CD4-positive, alpha-beta T cell treated with Interleukin-15 for 4 hours (primary cell): Measurements from ENCODE around the gene HNRNPUL1.
A peak's percentile ranks its signal among the peaks of the same experiment; 100 is the strongest.
"Not testable (repeated sequence)": the region's sequence is repeated elsewhere in the genome, so short reads cannot be mapped to it uniquely, and the experiment has no call there.

Experiments
- DNase-seq: peaks from one replicate; pipeline ENCODE4 v3.0.0-alpha.2; 2020; ENCODE audit warnings: low spot score

HNRNPUL1 gene

GRCh38 chr19:41263850-41264580 is at the start of gene HNRNPUL1:
TSS of gene HNRNPUL1 (plus strand) at chr19:41264372. CDS start at chr19:41264504, 132 bp downstream.
- DNase-seq: peak; percentile 100

GRCh38 chr19:41217741-41218140 is 46.4 kb upstream of the HNRNPUL1 start:
- no peak for DNase-seq

GRCh38 chr19:41218249-41218614 is 45.9 kb upstream of the HNRNPUL1 start:
- no peak for DNase-seq

GRCh38 chr19:41218615-41219507 is 45.3 kb upstream of the HNRNPUL1 start, which contains the start of gene AXL:
TSS of gene AXL (plus strand) at chr19:41219223. CDS start at chr19:41219393, 170 bp downstream.
- DNase-seq: no peak

GRCh38 chr19:41219924-41220567 is 44.1 kb upstream of the HNRNPUL1 start:
- no peak for DNase-seq

- no peak for DNase-seq
These were observed 43.4 kb upstream of the HNRNPUL1 start for GRCh38 chr19:41220811-41221210.

- DNase-seq: no peak
These were observed 42.5 kb upstream of the HNRNPUL1 start for GRCh38 chr19:41221514-41222205.

GRCh38 chr19:41222240-41222639 is 41.9 kb upstream of the HNRNPUL1 start:
- no peak for DNase-seq

- DNase-seq: no peak
These were observed 40.5 kb upstream of the HNRNPUL1 start for GRCh38 chr19:41223431-41224234.

- DNase-seq: no peak
These were observed 39.5 kb upstream of the HNRNPUL1 start for GRCh38 chr19:41224632-41225031.

GRCh38 chr19:41225238-41226052 is 38.7 kb upstream of the HNRNPUL1 start:
- DNase-seq: peak; percentile 50

GRCh38 chr19:41226053-41226873 is 37.9 kb upstream of the HNRNPUL1 start:
- peak; percentile 18 for DNase-seq

GRCh38 chr19:41226874-41227390 is 37.2 kb upstream of the HNRNPUL1 start:
- DNase-seq: no peak

GRCh38 chr19:41228486-41228885 is 35.7 kb upstream of the HNRNPUL1 start:
- no peak for DNase-seq

- DNase-seq: not testable (repeated sequence)
These were observed 34.8 kb upstream of the HNRNPUL1 start for GRCh38 chr19:41229338-41229737.

- DNase-seq: no peak
These were observed 33.9 kb upstream of the HNRNPUL1 start for GRCh38 chr19:41230067-41230857.

- DNase-seq: no peak
These were observed 31.5 kb upstream of the HNRNPUL1 start for GRCh38 chr19:41232686-41233085.

- no peak for DNase-seq
These were observed 30.4 kb upstream of the HNRNPUL1 start for GRCh38 chr19:41233748-41234240.
